SK-N-SH treated with all-trans-retinoic acid at 6 μM for 48 hours (cell line): Measurements from ENCODE around the gene BACH1.

Source experiments
- ATAC-seq: fragments of 200-7000 bp; cut with Tn5 transposase; 3 replicates; pipeline ENCODE4 v1.9.1; 2020; ENCODE audit warnings: mild to moderate bottlenecking, moderate library complexity
- ARNTL ChIP-seq: fragments of 450-650 bp; formaldehyde crosslinking; IDR thresholded peaks from 2 replicates; pipeline ENCODE4 v1.5.0; 2020; ENCODE audit warnings: low read depth, mild to moderate bottlenecking, moderate library complexity, borderline replicate concordance
- BACH2 ChIP-seq: fragments of 250-450 bp; sonication (Bioruptor Pico); IDR thresholded peaks from 2 replicates; pipeline ENCODE4 v1.9.0; 2021; ENCODE audit warnings: mild to moderate bottlenecking, borderline replicate concordance
- CSDC2 ChIP-seq: fragments of 250-450 bp; sonication (Bioruptor Pico); IDR thresholded peaks from 2 replicates; pipeline ENCODE4 v1.5.0; 2020; ENCODE audit warnings: mild to moderate bottlenecking, moderate library complexity
- ESRRG ChIP-seq: fragments of 250-450 bp; sonication (Bioruptor Pico); IDR thresholded peaks from 2 replicates; pipeline ENCODE4 v1.6.1; 2021; ENCODE audit warnings: mild to moderate bottlenecking
- GLIS3 ChIP-seq: fragments of 250-450 bp; sonication (Bioruptor Pico); IDR thresholded peaks from 2 replicates; pipeline ENCODE4 v1.5.0; 2020; ENCODE audit warnings: mild to moderate bottlenecking, moderate library complexity
- ISL1 ChIP-seq: fragments of 250-450 bp; sonication (Bioruptor Pico); IDR thresholded peaks from 2 replicates; pipeline ENCODE4 v2.1.2; 2022; ENCODE audit warnings: mild to moderate bottlenecking, moderate library complexity
- OSR1 ChIP-seq: fragments of 250-450 bp; sonication (Bioruptor Pico); IDR thresholded peaks from 2 replicates; pipeline ENCODE4 v1.8.0; 2022; ENCODE audit warnings: moderate library complexity, mild to moderate bottlenecking, inconsistent platforms
- PPARA ChIP-seq: fragments of 250-450 bp; sonication (Bioruptor Pico); IDR thresholded peaks from 2 replicates; pipeline ENCODE4 v1.5.0; 2020; ENCODE audit warnings: mild to moderate bottlenecking, borderline replicate concordance
- RARB ChIP-seq: fragments of 250-450 bp; sonication (Bioruptor Pico); IDR thresholded peaks from 2 replicates; pipeline ENCODE4 v1.8.0; 2021; ENCODE audit warnings: mild to moderate bottlenecking, moderate library complexity
- TCF4 ChIP-seq: fragments of 250-450 bp; sonication (Bioruptor Pico); IDR thresholded peaks from 2 replicates; pipeline ENCODE4 v1.8.0; 2021; ENCODE audit warnings: mild to moderate bottlenecking, moderate library complexity, borderline replicate concordance
- ZC3H10 ChIP-seq: fragments of 250-450 bp; sonication (Bioruptor Pico); IDR thresholded peaks from 2 replicates; pipeline ENCODE4 v1.5.1; 2021; ENCODE audit warnings: mild to moderate bottlenecking, moderate library complexity
- ZFP3 ChIP-seq: fragments of 250-450 bp; sonication (Bioruptor Pico); IDR thresholded peaks from 2 replicates; pipeline ENCODE4 v1.5.0; 2020; ENCODE audit warnings: mild to moderate bottlenecking, moderate library complexity
- ZFP30 ChIP-seq: fragments of 450-650 bp; formaldehyde crosslinking; IDR thresholded peaks from 2 replicates; pipeline ENCODE4 v1.5.0; 2022; ENCODE audit warnings: mild to moderate bottlenecking, moderate library complexity
- ZNF565 ChIP-seq: fragments of 450-650 bp; formaldehyde crosslinking; conservative IDR thresholded peaks from 2 replicates; pipeline ENCODE4 v1.5.0; 2020; ENCODE audit warnings: low read depth, mild to moderate bottlenecking, moderate library complexity
- ZNF70 ChIP-seq: fragments of 450-650 bp; formaldehyde crosslinking; IDR thresholded peaks from 2 replicates; pipeline ENCODE4 v1.5.0; 2020; ENCODE audit warnings: mild to moderate bottlenecking, moderate library complexity
- TF ChIP-seq, protein P1 (sequence below): fragments of 250-450 bp; sonication (Bioruptor Pico); IDR thresholded peaks from 2 replicates; pipeline ENCODE4 v1.8.0; 2021; ENCODE audit warnings: low read depth, mild to moderate bottlenecking, moderate library complexity, borderline replicate concordance
- TF ChIP-seq, protein P2 (sequence below): fragments of 250-450 bp; sonication (Bioruptor Pico); IDR thresholded peaks from 2 replicates; pipeline ENCODE4 v1.8.0; 2020; ENCODE audit warnings: mild to moderate bottlenecking, moderate library complexity, borderline replicate concordance
- TF ChIP-seq, protein P3 (sequence below): fragments of 250-450 bp; sonication (Bioruptor Pico); IDR thresholded peaks from 2 replicates; pipeline ENCODE4 v1.5.1; 2021; ENCODE audit warnings: mild to moderate bottlenecking, moderate library complexity
- TF ChIP-seq, protein P4 (sequence below): fragments of 250-450 bp; sonication (Bioruptor Pico); IDR thresholded peaks from 2 replicates; pipeline ENCODE4 v1.5.1; 2020; ENCODE audit warnings: low read depth, mild to moderate bottlenecking, moderate library complexity

BACH1 gene

DNA sequence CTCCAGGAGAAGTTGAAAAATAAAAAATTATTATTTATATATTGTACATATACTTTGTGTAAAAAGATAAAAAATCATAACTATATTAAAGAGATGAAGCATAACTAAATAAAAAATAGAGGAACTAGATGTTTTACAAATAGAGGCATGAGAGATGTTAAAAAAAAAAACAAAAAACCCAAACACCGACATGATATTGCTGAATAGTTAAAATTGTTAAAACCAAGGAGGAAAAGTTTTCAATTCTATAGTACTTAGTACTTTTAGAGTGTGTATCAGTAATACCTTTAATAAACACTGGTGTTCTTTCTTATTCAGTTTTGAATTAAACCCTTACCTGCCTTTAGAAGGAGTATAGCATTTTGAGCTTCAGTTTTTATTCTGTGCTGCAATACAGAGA, 32.1 kb downstream of the BACH1 start (continued):
- TF ChIP-seq, protein P1, sequence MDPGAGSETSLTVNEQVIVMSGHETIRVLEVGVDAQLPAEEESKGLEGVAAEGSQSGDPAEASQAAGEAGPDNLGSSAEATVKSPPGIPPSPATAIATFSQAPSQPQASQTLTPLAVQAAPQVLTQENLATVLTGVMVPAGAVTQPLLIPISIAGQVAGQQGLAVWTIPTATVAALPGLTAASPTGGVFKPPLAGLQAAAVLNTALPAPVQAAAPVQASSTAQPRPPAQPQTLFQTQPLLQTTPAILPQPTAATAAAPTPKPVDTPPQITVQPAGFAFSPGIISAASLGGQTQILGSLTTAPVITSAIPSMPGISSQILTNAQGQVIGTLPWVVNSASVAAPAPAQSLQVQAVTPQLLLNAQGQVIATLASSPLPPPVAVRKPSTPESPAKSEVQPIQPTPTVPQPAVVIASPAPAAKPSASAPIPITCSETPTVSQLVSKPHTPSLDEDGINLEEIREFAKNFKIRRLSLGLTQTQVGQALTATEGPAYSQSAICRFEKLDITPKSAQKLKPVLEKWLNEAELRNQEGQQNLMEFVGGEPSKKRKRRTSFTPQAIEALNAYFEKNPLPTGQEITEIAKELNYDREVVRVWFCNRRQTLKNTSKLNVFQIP (CRISPR knock-in tag) = no peak
- no peak for TF ChIP-seq ZNF565
- TF ChIP-seq ZC3H10 = no peak
- no peak for TF ChIP-seq RARB (CRISPR knock-in tag)
- no peak for TF ChIP-seq ARNTL (CRISPR knock-in tag)
- TF ChIP-seq, protein P2, sequence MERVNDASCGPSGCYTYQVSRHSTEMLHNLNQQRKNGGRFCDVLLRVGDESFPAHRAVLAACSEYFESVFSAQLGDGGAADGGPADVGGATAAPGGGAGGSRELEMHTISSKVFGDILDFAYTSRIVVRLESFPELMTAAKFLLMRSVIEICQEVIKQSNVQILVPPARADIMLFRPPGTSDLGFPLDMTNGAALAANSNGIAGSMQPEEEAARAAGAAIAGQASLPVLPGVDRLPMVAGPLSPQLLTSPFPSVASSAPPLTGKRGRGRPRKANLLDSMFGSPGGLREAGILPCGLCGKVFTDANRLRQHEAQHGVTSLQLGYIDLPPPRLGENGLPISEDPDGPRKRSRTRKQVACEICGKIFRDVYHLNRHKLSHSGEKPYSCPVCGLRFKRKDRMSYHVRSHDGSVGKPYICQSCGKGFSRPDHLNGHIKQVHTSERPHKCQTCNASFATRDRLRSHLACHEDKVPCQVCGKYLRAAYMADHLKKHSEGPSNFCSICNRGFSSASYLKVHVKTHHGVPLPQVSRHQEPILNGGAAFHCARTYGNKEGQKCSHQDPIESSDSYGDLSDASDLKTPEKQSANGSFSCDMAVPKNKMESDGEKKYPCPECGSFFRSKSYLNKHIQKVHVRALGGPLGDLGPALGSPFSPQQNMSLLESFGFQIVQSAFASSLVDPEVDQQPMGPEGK (CRISPR knock-in tag) = no peak
- no peak for TF ChIP-seq ZFP30 (CRISPR knock-in tag)
- TF ChIP-seq BACH2 (CRISPR knock-in tag) = no peak
- TF ChIP-seq ESRRG (CRISPR knock-in tag) = no peak
- TF ChIP-seq ZNF70 = no peak
- TF ChIP-seq GLIS3 (CRISPR knock-in tag) = no peak

DNA sequence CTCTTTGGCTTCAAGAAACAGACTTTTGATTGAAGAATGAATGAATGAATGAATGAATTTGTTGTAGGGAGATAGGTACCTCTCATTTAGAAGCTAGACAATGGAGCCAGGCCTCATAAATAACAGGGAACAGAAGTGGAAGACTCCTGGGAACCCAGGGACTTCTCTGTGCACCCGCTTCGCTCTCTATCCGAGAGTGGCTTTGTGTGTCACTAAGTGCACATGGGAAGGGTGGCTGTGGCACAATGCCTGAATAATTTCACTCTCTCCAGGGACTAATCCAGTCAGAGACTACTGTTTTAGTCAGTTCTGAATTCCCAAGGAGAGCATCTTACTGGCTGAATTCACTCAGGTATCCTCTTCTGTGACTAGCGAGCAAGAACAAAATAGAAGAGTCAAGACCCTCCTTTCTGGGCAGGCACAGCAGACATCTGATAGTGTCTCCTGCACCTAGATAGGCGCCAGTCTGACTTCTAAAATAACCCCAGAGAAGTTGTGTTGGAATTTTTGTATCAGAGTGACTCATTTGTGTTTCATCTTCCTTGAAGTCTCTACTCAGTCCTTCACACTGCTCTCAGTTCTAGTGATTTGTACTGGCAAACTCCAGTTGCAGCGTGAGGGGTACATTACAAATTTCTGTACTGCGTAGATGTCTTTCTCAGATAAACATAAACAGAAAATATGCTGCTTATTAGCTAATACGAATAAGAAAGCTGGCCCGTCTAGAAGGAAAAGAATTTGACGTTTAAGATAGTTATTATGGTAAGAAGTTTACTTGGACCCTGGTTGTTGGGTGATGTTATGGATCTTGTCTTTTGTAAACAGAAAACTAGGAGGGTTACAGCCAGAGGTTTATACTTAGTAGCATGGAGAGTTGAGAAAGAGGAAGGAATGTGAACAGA, 34.0 kb downstream of the BACH1 start:
- no peak for TF ChIP-seq RARB (CRISPR knock-in tag)
- TF ChIP-seq, protein P3, sequence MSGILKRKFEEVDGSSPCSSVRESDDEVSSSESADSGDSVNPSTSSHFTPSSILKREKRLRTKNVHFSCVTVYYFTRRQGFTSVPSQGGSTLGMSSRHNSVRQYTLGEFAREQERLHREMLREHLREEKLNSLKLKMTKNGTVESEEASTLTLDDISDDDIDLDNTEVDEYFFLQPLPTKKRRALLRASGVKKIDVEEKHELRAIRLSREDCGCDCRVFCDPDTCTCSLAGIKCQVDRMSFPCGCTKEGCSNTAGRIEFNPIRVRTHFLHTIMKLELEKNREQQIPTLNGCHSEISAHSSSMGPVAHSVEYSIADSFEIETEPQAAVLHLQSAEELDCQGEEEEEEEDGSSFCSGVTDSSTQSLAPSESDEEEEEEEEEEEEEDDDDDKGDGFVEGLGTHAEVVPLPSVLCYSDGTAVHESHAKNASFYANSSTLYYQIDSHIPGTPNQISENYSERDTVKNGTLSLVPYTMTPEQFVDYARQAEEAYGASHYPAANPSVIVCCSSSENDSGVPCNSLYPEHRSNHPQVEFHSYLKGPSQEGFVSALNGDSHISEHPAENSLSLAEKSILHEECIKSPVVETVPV = no peak
- no peak for TF ChIP-seq BACH2 (CRISPR knock-in tag)
- TF ChIP-seq PPARA (CRISPR knock-in tag) = no peak
- TF ChIP-seq, protein P2 (CRISPR knock-in tag) = no peak
- TF ChIP-seq OSR1 (CRISPR knock-in tag) = no peak
- ATAC-seq = peak; percentile 89

DNA sequence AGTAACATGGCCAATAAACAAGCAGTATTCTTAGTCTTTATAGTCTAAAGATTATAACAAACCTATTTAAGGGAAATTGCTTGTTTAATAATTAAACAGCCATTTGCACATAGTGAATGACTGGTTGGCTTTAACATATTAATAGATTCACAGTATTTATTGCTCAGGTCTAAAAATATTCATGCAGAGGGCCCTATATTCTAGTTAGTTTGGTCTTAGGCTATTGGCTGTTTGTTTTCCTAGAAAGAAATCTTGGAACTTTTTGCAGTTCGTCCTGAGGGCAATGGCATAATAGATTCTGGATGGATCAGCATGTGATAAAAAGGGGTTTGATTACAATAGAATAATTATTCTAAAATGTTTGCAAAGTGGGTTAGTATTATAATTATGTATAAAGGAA, 34.7 kb downstream of the BACH1 start:
- no peak for ATAC-seq
- no peak for TF ChIP-seq GLIS3 (CRISPR knock-in tag)
- no peak for TF ChIP-seq ZFP3 (CRISPR knock-in tag)
- TF ChIP-seq ZFP30 (CRISPR knock-in tag) = no peak
- no peak for TF ChIP-seq CSDC2 (CRISPR knock-in tag)
- no peak for TF ChIP-seq OSR1 (CRISPR knock-in tag)
- TF ChIP-seq, protein P1 (CRISPR knock-in tag) = no peak
- TF ChIP-seq, protein P2 (CRISPR knock-in tag) = no peak
- TF ChIP-seq ARNTL (CRISPR knock-in tag) = no peak
- TF ChIP-seq BACH2 (CRISPR knock-in tag) = no peak
- TF ChIP-seq ZC3H10 = no peak
- no peak for TF ChIP-seq ISL1
- TF ChIP-seq, protein P4, sequence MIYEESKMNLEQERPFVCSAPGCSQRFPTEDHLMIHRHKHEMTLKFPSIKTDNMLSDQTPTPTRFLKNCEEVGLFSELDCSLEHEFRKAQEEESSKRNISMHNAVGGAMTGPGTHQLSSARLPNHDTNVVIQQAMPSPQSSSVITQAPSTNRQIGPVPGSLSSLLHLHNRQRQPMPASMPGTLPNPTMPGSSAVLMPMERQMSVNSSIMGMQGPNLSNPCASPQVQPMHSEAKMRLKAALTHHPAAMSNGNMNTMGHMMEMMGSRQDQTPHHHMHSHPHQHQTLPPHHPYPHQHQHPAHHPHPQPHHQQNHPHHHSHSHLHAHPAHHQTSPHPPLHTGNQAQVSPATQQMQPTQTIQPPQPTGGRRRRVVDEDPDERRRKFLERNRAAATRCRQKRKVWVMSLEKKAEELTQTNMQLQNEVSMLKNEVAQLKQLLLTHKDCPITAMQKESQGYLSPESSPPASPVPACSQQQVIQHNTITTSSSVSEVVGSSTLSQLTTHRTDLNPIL (CRISPR knock-in tag) = no peak
- no peak for TF ChIP-seq TCF4 (CRISPR knock-in tag)
